Tongue (tissue), 2 donors: ENCODE data around the gene ATP2B2. TPM values are rescaled to one million over a fixed set of nuclear protein-coding genes. Genes with fewer than 3 reads are reported as not detected.

Experiments used
- small RNA-seq: library from RNA; depleted of rRNA; stranded (forward); fragments of <200 nt; gene quantifications from one replicate; pipeline ENCODE3, GENCODE V24; 2014; ENCODE audit warnings: low replicate concordance
- total RNA-seq: library from RNA; depleted of rRNA; stranded (reverse); fragments of >200 nt; gene quantifications from one replicate; pipeline ENCODE4 v1.2.3, GENCODE V29; 2014

Gene ATP2B2
- total RNA-seq, 1 donor from 2014 or later, result 5.7 TPM

Small RNA genes within 50 kb of the gene (small RNA-seq; reads per million reads assigned to genes)
- gene MIR378B (13.6 reads per million, percentile 94 among the genes with 10 or more reads in this experiment), gene MIR885 (not detected), gene RF02126 (not detected)

Other genes starting within 250 kb of the ATP2B2 start
- gene GHRL, start 212.6 kb downstream of the ATP2B2 start, total RNA-seq, result not detected
- gene SEC13, start 184.5 kb downstream of the ATP2B2 start, total RNA-seq, result 117 TPM